Tibial nerve (tissue), 4 donors: ENCODE data around the gene FHAD1.

Experiments
- CTCF ChIP-seq, 5 experiments: fragments of 200-600 bp in 3 of 5; fragments of 450-650 bp in 2 of 5; sonication (generic) in 3 of 5; IDR thresholded peaks; one replicate each; pipeline ENCODE4 v1.5.1; 2016 to 2019; ENCODE audit warnings: antibody characterized with exemption in 5 of 5, mild to moderate bottlenecking in 3 of 5, moderate library complexity in 2 of 5
- EP300 ChIP-seq, 2 donors: sonication (generic); formaldehyde crosslinking; IDR thresholded peaks; one replicate each; pipeline ENCODE4 v1.6.1; 2017; ENCODE audit warnings: antibody characterized with exemption in 2 of 2, mild to moderate bottlenecking in 1 of 2
- POLR2A ChIP-seq, 2 donors: fragments of 450-650 bp; IDR thresholded peaks; one replicate each; pipeline ENCODE4 v1.6.1; 2017; ENCODE audit warnings: antibody characterized with exemption in 2 of 2, mild to moderate bottlenecking in 2 of 2, moderate library complexity in 2 of 2

GRCh38 chr1:15323351-15323988 lies 76.4 kb downstream of the FHAD1 start:
- TF ChIP-seq CTCF (IDR thresholded peaks at IDR 0.05) = peak; percentile 93 to 98 (median 94)
- TF ChIP-seq EP300 (IDR thresholded peaks at IDR 0.05) = no peak
- TF ChIP-seq POLR2A (IDR thresholded peaks at IDR 0.05) = no peak
